HG03520 (cell line): ENCODE measurements around the gene CREB3L4.
"Not testable (repeated sequence)": the region's sequence is repeated elsewhere in the genome, so short reads cannot be mapped to it uniquely, and the experiment has no call there.

Experiments
- ATAC-seq: cut with Tn5 transposase; IDR thresholded peaks from one replicate; pipeline ENCODE4 v1.9.1; 2021; ENCODE audit warnings: mild to moderate bottlenecking, moderate library complexity; ENCODE audit not compliant: unreplicated experiment

The CREB3L4 gene

GRCh38 chr1:153984123-153984894, 16.6 kb downstream of the CREB3L4 start:
- ATAC-seq = no peak

GRCh38 chr1:153985341-153985912, 17.7 kb downstream of the CREB3L4 start:
- no peak for ATAC-seq

- ATAC-seq = no peak
These were observed 18.4 kb downstream of the CREB3L4 start, which contains the start of gene RAB13 for GRCh38 chr1:153985941-153986761. Gene RAB13 (minus strand): TSS chr1:153986339. CDS start chr1:153986236, 103 bp downstream.

GRCh38 chr1:153987621-153988020, 19.9 kb downstream of the CREB3L4 start:
- ATAC-seq = no peak

DNA sequence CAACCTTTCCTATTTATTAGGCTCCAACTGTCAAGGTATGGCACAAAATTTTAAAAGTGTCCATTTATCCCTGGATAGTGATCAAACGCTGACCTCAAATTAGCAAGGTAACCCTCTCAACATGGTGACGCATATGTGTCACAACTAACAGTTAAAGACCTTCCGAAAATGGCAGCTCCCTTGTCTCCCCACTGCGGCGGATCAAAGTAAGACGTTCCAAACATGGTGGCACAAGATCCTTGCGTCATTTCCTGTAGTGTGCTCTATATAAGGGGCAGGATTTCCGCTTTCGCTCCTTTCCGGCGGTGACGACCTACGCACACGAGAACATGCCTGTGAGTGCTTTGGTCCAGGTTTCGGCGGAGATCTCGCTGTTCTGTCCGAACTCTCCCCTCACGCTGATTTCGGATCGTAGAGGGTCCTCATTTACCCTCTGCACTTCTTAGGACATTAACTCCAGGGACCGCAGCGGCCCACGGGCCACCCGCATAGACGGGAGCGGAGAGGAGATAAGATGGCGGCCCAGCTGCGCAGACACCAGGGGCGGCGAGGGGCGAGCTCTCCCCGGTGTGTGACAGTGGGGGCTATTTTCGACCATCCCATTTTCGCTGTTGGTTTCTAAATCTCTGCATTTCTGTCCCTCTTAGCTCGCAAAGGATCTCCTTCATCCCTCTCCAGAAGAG, 22.9 kb downstream of the CREB3L4 start, which contains the start of gene RPS27:
Gene RPS27, plus strand, starts transcription at position 295 of the 683 bp plus-strand sequence. Its CDS starts 35 bp downstream, at position 330.
- peak; percentile 76 for ATAC-seq

- ATAC-seq = no peak
These were observed 23.5 kb downstream of the CREB3L4 start for GRCh38 chr1:153991151-153991630.

- no peak for ATAC-seq
These were observed 24.1 kb downstream of the CREB3L4 start for GRCh38 chr1:153991806-153992205.

- ATAC-seq = no peak
These were observed 27.5 kb downstream of the CREB3L4 start for GRCh38 chr1:153995202-153995601.

DNA sequence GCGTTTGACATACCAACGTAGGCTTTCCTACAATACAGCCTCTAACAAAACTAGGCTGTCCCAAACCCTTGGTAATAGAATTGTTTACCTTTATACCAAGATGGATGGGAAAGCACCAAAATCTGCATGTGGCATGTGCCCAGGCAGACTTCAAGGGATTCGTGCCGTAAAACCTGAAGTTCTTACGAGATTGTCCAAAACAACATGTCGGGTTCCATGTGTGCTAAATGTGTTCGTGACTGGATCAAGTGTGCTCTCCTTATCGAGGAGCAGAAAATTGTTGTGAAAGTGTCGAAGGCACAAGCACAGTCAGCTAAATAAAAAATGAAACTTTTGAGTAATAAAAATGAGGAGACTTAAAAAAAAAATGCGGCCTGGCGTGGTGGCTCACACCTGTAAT, 27.9 kb downstream of the CREB3L4 start:
- ATAC-seq = no peak

DNA sequence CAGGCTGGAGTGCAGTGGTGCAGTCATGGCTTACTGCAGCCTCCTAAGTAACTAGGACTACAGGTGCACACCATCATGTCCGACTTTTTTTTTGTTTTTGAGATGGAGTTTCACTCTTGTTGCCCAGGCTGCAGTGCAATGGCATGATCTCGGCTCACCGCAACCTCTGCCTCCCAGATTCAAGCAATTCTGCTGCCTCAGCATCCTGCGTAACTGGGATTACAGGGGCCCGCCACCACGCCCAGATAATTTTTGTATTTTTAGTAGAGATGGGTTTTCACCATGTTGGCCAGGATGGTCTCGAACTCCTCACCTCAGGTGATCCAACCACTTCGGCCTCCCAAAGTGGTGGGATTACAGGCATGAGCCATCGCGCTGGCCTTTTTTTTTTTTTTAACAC, 29.2 kb downstream of the CREB3L4 start:
- ATAC-seq = not testable (repeated sequence)

DNA sequence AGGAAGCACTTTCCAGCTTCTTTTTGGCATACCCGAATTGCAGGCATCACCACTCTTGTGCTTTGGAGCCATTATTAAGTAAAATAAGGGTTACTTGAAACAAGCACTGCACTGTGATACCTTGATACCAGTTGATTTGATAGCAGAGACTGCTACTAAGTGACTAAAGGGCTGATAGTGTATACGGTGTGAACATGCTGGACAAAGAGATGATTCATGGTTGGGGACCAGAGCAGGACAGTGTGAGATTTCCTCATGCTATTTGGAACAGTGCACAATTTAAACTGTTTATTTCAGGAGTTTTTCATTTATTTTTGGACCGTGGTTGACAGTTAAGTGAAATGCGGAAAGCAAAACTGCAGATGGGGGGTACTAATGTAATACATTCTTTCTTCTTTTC, 32.7 kb downstream of the CREB3L4 start:
- no peak for ATAC-seq

DNA sequence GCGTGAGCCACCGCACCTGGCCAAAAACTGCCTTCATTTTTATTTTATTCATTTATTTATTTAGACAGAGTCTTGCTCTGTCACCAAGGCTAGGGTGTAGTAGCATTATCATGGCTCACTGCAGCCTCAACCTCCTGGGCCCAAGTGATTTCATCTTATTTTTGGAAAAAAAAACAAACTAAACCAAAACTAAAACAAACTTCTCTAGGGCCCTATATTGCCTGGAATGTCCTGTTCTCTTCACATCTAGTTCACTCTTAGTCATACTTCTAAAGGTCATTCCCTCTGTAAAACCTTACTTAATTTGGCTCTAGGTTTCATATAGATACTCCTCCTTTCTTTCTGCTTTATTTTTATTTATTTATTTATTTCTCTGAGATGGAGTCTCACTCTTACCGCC, 38.4 kb downstream of the CREB3L4 start:
- ATAC-seq = no peak

GRCh38 chr1:154012129-154012528, 44.4 kb downstream of the CREB3L4 start:
- no peak for ATAC-seq

DNA sequence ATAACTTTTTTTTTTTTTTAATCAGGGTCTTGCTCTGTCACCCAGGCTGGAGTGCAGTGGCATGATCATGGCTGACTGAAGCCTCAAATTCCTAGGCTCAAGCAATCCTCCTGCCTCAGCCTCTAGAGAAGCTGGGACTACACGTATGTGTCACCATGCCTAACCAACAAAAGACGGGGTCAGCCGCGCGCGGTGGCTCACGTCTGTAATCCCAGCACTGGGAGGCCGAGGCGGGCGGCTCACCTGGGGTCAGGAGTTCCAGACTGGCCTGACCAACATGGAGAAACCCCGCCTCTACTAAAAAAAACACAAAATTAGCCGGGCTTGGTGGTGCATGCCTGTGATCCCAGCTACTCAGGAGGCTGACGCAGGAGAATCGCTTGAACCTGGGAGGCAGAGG, 44.8 kb downstream of the CREB3L4 start:
- ATAC-seq = not testable (repeated sequence)

DNA sequence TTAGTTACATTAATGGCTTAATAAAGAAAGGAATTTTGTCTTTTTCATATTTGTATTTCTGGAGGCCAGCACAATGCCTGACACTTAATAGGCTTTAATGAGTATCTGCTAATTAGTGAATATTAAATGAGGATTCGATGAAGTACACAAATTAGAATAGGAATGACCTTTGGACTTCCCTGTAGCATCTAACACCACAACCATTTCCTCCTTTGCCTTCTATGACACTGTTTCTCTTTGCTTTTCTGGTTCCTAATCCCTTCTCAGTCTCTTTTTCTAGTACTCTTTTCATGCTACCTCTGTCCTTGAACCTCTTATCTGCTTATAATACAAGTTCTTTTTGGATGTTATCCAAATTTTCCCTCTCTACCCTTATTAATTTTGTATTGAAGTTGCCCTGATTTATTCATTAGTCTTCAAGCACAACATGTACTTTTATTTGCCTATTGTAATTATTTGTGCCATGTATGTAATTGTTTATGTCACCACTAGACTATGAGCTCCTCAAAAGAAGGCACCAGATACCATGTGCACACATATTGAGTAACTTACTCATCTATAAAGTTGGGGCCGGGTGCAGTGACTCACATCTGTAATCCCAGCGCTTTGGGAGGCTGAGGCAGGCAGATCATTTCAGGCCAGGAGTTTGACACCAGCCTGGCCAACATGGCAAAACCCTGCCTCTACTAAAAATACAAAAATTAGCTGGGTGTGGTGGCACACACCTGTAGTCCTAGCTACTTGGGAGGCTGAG, 46.6 kb downstream of the CREB3L4 start:
- no peak for ATAC-seq

DNA sequence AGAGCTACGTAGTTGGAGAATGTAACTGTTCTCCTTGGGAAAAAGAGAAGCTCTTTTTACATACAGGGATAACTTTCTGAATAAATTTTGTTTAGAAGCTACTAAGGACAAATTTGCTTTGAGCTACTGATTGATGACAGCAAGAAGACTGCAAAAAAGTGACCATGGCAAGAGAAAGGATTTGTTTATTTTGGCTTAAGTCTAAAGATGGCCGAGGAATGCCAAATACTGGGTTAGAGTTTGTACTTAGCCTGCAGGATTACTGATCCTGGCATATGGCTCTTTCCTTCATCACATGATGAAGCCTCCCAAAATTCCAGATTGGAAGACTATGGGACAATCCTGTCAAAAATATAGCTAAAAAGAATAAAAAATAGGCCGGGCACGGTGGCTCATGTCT, 51.6 kb downstream of the CREB3L4 start:
- ATAC-seq = no peak

- ATAC-seq = no peak
These were observed 52.2 kb downstream of the CREB3L4 start for GRCh38 chr1:154019940-154020339.
